MG63 (cell line): ENCODE results near the gene AURKAIP1. TPM values are rescaled to one million over a fixed set of nuclear protein-coding genes. Genes with fewer than 3 reads are reported as not detected.

ENCODE experiments used
- DNase-seq: peaks from one replicate; pipeline ENCODE4 v3.0.0-alpha.2; 2020
- H3K27me3 ChIP-seq: fragments of 250-450 bp; sonication (Bioruptor Pico); 2 replicates; pipeline ENCODE4 v1.5.1; 2020; ENCODE audit warnings: mild to moderate bottlenecking, moderate library complexity
- H3K36me3 ChIP-seq: fragments of 250-450 bp; sonication (Bioruptor Pico); 2 replicates; pipeline ENCODE4 v1.5.1; 2020; ENCODE audit warnings: mild to moderate bottlenecking, moderate library complexity
- H3K4me3 ChIP-seq: fragments of 250-450 bp; sonication (Bioruptor Pico); 2 replicates; pipeline ENCODE4 v1.5.1; 2020; ENCODE audit warnings: mild to moderate bottlenecking, moderate library complexity
- H3K9me3 ChIP-seq: fragments of 250-450 bp; sonication (Bioruptor Pico); 2 replicates; pipeline ENCODE4 v1.5.1; 2020; ENCODE audit warnings: mild to moderate bottlenecking, moderate library complexity
- total RNA-seq: library from RNA; depleted of rRNA; stranded (reverse); fragments of >200 nt; shearing (Covaris generic); gene quantifications from 2 replicates; pipeline ENCODE4 v1.2.3, GENCODE V29; 2014; ENCODE audit warnings: low replicate concordance

Gene AURKAIP1
- total RNA-seq, 1 experiment from 2014 or later = 226 TPM

GRCh38 chr1:1347663-1348419 lies 27.2 kb downstream of the AURKAIP1 start:
- no peaks in the 10 kb centered on the region for H3K9me3 ChIP-seq
- peaks cover 30% of the 10 kb centered on the region for H3K36me3 ChIP-seq
- H3K4me3 ChIP-seq = peak overlapping the region; percentile 66
- H3K27me3 ChIP-seq = no peaks in the 10 kb centered on the region
- DNase-seq = peak; percentile 61

- DNase-seq = no peak
- Histone ChIP-seq H3K36me3 (peaks cover 23% of the 10 kb centered on the region), H3K4me3 (peak overlapping the region; percentile 66), H3K9me3 (no peaks in the 10 kb centered on the region), H3K27me3 (no peaks in the 10 kb centered on the region)
Measured at GRCh38 chr1:1347026-1347595, 27.9 kb downstream of the AURKAIP1 start.

- Histone ChIP-seq H3K36me3 (peaks cover 22% of the 10 kb centered on the region), H3K9me3 (no peaks in the 10 kb centered on the region), H3K27me3 (no peaks in the 10 kb centered on the region), H3K4me3 (peak overlapping the region; percentile 66; the same call in 1 of the 2 replicates)
- no peak for DNase-seq
Measured at GRCh38 chr1:1346501-1346890, 28.5 kb downstream of the AURKAIP1 start.

GRCh38 chr1:1345860-1346500 lies 29.0 kb downstream of the AURKAIP1 start:
- no peaks in the 10 kb centered on the region for H3K9me3 ChIP-seq
- H3K36me3 ChIP-seq = peaks cover 27% of the 10 kb centered on the region
- no peaks in the 10 kb centered on the region for H3K27me3 ChIP-seq
- no peak for DNase-seq
- no peak overlapping the region; the same call in 1 of the 2 replicates for H3K4me3 ChIP-seq

- no peaks in the 10 kb centered on the region for H3K9me3 ChIP-seq
- H3K4me3 ChIP-seq = peak overlapping the region; percentile 22
- peaks cover 32% of the 10 kb centered on the region for H3K36me3 ChIP-seq
- no peak for DNase-seq
- no peaks in the 10 kb centered on the region for H3K27me3 ChIP-seq
Measured at GRCh38 chr1:1345384-1345783, 29.6 kb downstream of the AURKAIP1 start.

GRCh38 chr1:1344655-1345361 lies 30.2 kb downstream of the AURKAIP1 start:
- Histone ChIP-seq H3K9me3 (no peaks in the 10 kb centered on the region), H3K4me3 (peak overlapping the region; percentile 22), H3K27me3 (no peaks in the 10 kb centered on the region), H3K36me3 (peaks cover 34% of the 10 kb centered on the region)
- peak; percentile 96 for DNase-seq

GRCh38 chr1:1343811-1344421 lies 31.1 kb downstream of the AURKAIP1 start:
- no peak for DNase-seq
- Histone ChIP-seq H3K27me3 (no peaks in the 10 kb centered on the region), H3K36me3 (peaks cover 35% of the 10 kb centered on the region), H3K9me3 (no peaks in the 10 kb centered on the region), H3K4me3 (no peak overlapping the region)

GRCh38 chr1:1342584-1343115 lies 32.4 kb downstream of the AURKAIP1 start:
- H3K27me3 ChIP-seq = no peaks in the 10 kb centered on the region
- H3K9me3 ChIP-seq = no peaks in the 10 kb centered on the region
- no peak overlapping the region for H3K4me3 ChIP-seq
- no peak for DNase-seq
- peaks cover 39% of the 10 kb centered on the region for H3K36me3 ChIP-seq

- H3K4me3 ChIP-seq = no peak overlapping the region
- peaks cover 43% of the 10 kb centered on the region for H3K36me3 ChIP-seq
- H3K9me3 ChIP-seq = no peaks in the 10 kb centered on the region
- DNase-seq = peak; percentile 0
- no peaks in the 10 kb centered on the region for H3K27me3 ChIP-seq
Measured at GRCh38 chr1:1342061-1342562, 32.9 kb downstream of the AURKAIP1 start.

- Histone ChIP-seq H3K9me3 (no peaks in the 10 kb centered on the region), H3K36me3 (peaks cover 42% of the 10 kb centered on the region), H3K27me3 (no peaks in the 10 kb centered on the region), H3K4me3 (no peak overlapping the region)
- DNase-seq = no peak
Measured at GRCh38 chr1:1341549-1342021, 33.4 kb downstream of the AURKAIP1 start.

GRCh38 chr1:1340791-1341548 lies 34.0 kb downstream of the AURKAIP1 start:
- no peak overlapping the region for H3K4me3 ChIP-seq
- peaks cover 36% of the 10 kb centered on the region for H3K36me3 ChIP-seq
- no peaks in the 10 kb centered on the region for H3K27me3 ChIP-seq
- no peaks in the 10 kb centered on the region for H3K9me3 ChIP-seq
- DNase-seq = no peak

- no peaks in the 10 kb centered on the region for H3K27me3 ChIP-seq
- DNase-seq = no peak
- H3K9me3 ChIP-seq = no peaks in the 10 kb centered on the region
- peaks cover 35% of the 10 kb centered on the region for H3K36me3 ChIP-seq
- no peak overlapping the region for H3K4me3 ChIP-seq
Measured at GRCh38 chr1:1340185-1340584, 34.8 kb downstream of the AURKAIP1 start.

- H3K4me3 ChIP-seq = no peak overlapping the region
- H3K9me3 ChIP-seq = no peaks in the 10 kb centered on the region
- peaks cover 26% of the 10 kb centered on the region for H3K36me3 ChIP-seq
- no peaks in the 10 kb centered on the region for H3K27me3 ChIP-seq
- no peak for DNase-seq
Measured at GRCh38 chr1:1338278-1338677, 36.7 kb downstream of the AURKAIP1 start.

- Histone ChIP-seq H3K36me3 (peaks cover 26% of the 10 kb centered on the region), H3K4me3 (no peak overlapping the region), H3K9me3 (no peaks in the 10 kb centered on the region), H3K27me3 (no peaks in the 10 kb centered on the region)
- no peak for DNase-seq
Measured at GRCh38 chr1:1337793-1338147, 37.2 kb downstream of the AURKAIP1 start.

- no peaks in the 10 kb centered on the region for H3K9me3 ChIP-seq
- DNase-seq = no peak
- H3K4me3 ChIP-seq = no peak overlapping the region
- no peaks in the 10 kb centered on the region for H3K27me3 ChIP-seq
- peaks cover 26% of the 10 kb centered on the region for H3K36me3 ChIP-seq
Measured at GRCh38 chr1:1336931-1337792, 37.8 kb downstream of the AURKAIP1 start.
